B cell (primary cell): ENCODE results near the gene TTC39B. TPM values are rescaled to one million over a fixed set of nuclear protein-coding genes. Genes with fewer than 3 reads are reported as not detected.

Source experiments
- ATAC-seq: fragments of 200-7000 bp; cut with Tn5 transposase; one replicate; pipeline ENCODE4 v1.10.0; 2021; ENCODE audit warnings: low read depth, mild to moderate bottlenecking, moderate number of reproducible peaks, moderate library complexity
- CTCF ChIA-PET: fragments of 350-600 bp; sonication (Branson Sonifier 250); formaldehyde crosslinking; loops from one replicate; lab custom pipeline; 2021; ENCODE audit warnings: antibody characterized with exemption, inconsistent platforms; lab: Charles Lee
- POLR2A ChIA-PET: fragments of 350-600 bp; sonication (Branson Sonifier 250); formaldehyde crosslinking; loops from one replicate; lab custom pipeline; 2021; ENCODE audit warnings: antibody characterized with exemption; lab: Charles Lee
- DNase-seq: peaks from one replicate; pipeline ENCODE4 v3.0.0; 2013
- H2AFZ ChIP-seq: 2 replicates; pipeline ENCODE4 v1.6.1; 2012; ENCODE audit warnings: mild to moderate bottlenecking, low read depth, low read length; ENCODE audit not compliant: insufficient read depth, poor library complexity, severe bottlenecking
- H3K27ac ChIP-seq, 2 donors: 1 replicate in 1 of 2; 2 replicates in 1 of 2; pipeline ENCODE4 v1.5.1; 2012 to 2013; ENCODE audit warnings: low read length in 2 of 2, mild to moderate bottlenecking in 2 of 2, moderate library complexity in 1 of 2
- H3K27me3 ChIP-seq, 4 experiments: fragments of 200-600 bp in 1 of 4; sonication (generic) in 1 of 4; replicated peaks in 1 of 4; 1 replicate in 2 of 4; 2 replicates in 2 of 4; pipeline versions ENCODE4 v1.6.1 to v1.7.0; 2013 to 2016; ENCODE audit warnings: low read length in 3 of 4, mild to moderate bottlenecking in 2 of 4, mixed read lengths in 1 of 4, moderate library complexity in 1 of 4; ENCODE audit not compliant: insufficient read depth in 4 of 4, control insufficient read depth in 3 of 4; ENCODE audit errors: control extremely low read depth in 1 of 4
- H3K36me3 ChIP-seq, 2 experiments: replicated peaks in 1 of 2; 1 replicate in 1 of 2; 2 replicates in 1 of 2; pipeline versions ENCODE4 v1.6.1 to v1.7.1; 2013; ENCODE audit warnings: low read length in 1 of 2; ENCODE audit not compliant: insufficient read depth in 2 of 2, control insufficient read depth in 1 of 2; ENCODE audit errors: control extremely low read depth in 1 of 2, extremely low read depth in 1 of 2
- H3K4me1 ChIP-seq, 2 donors: fragments of 200-600 bp in 1 of 2; sonication (generic) in 1 of 2; 1 replicate in 1 of 2; 2 replicates in 1 of 2; pipeline versions ENCODE4 v1.5.1 to v1.6.1; 2013 to 2017; ENCODE audit warnings: low read length in 2 of 2; ENCODE audit not compliant: control insufficient read depth in 2 of 2, insufficient read depth in 2 of 2
- H3K4me2 ChIP-seq: replicated peaks from 2 replicates; pipeline ENCODE3; 2012; ENCODE audit warnings: mild to moderate bottlenecking, low read depth, low read length; ENCODE audit not compliant: poor library complexity, severe bottlenecking
- H3K4me3 ChIP-seq, 5 experiments: fragments of 200-600 bp in 1 of 5; sonication (generic) in 1 of 5; 1 replicate in 3 of 5; 2 replicates in 2 of 5; pipeline versions ENCODE4 v1.5.1 to v1.7.0; 2011 to 2016; ENCODE audit warnings: low read length in 4 of 5, mild to moderate bottlenecking in 4 of 5, low read depth in 2 of 5, control low read depth in 1 of 5, moderate library complexity in 1 of 5; ENCODE audit not compliant: insufficient read depth in 1 of 5; ENCODE audit errors: control extremely low read depth in 1 of 5, extremely low read depth in 1 of 5
- H3K79me2 ChIP-seq: fragments of 200-600 bp; sonication (generic); one replicate; pipeline ENCODE4 v1.6.0; 2016; ENCODE audit warnings: low read length; ENCODE audit not compliant: control insufficient read depth, insufficient read depth
- H3K9ac ChIP-seq: fragments of 200-600 bp; sonication (generic); 2 replicates; pipeline ENCODE4 v1.6.1; 2017; ENCODE audit warnings: mild to moderate bottlenecking, low read length, moderate library complexity
- H3K9me3 ChIP-seq, 3 donors: one replicate each; pipeline versions ENCODE4 v1.6.1 to v1.7.1; 2013; ENCODE audit warnings: low read length in 2 of 3; ENCODE audit not compliant: control insufficient read depth in 2 of 3, insufficient read depth in 1 of 3; ENCODE audit errors: control extremely low read depth in 1 of 3
- H4K20me1 ChIP-seq: 2 replicates; pipeline ENCODE4 v1.6.0; 2012; ENCODE audit warnings: mild to moderate bottlenecking, low read length; ENCODE audit not compliant: insufficient read depth, control insufficient read depth, poor library complexity, severe bottlenecking
- H3K27ac Mint-ChIP-seq: one replicate; pipeline ENCODE4 v1.8.0; 2021; ENCODE audit warnings: mixed read lengths
- H3K27me3 Mint-ChIP-seq: one replicate; pipeline ENCODE4 v1.8.0; 2021; ENCODE audit warnings: mixed read lengths
- H3K4me1 Mint-ChIP-seq: one replicate; pipeline ENCODE4 v1.8.0; 2021; ENCODE audit warnings: mixed read lengths
- H3K4me3 Mint-ChIP-seq: one replicate; pipeline ENCODE4 v1.8.0; 2021; ENCODE audit warnings: mixed read lengths
- H3K9me3 Mint-ChIP-seq: one replicate; pipeline ENCODE4 v1.8.0; 2022; ENCODE audit warnings: mixed read lengths; ENCODE audit not compliant: insufficient read depth
- EZH2 ChIP-seq: IDR thresholded peaks from 2 replicates; pipeline ENCODE4 v1.6.1; 2012; ENCODE audit warnings: borderline replicate concordance, low read depth, mild to moderate bottlenecking, moderate library complexity, low read length; ENCODE audit not compliant: insufficient read depth, poor library complexity, severe bottlenecking
- WGBS: methylation state at CpG from one replicate; pipeline ENCODE4 v1.1.5; 2013; ENCODE audit warnings: missing lambda C conversion rate; ENCODE audit not compliant: insufficient coverage; 5-methylcytosine and 5-hydroxymethylcytosine counted together
- intact Hi-C: fragments of 100-400 bp; cut with micrococcal nuclease; formaldehyde crosslinking; loops from one replicate; pipeline ENCODE4 v1.10.0; 2022
- polyA plus RNA-seq: library from polyadenylated mRNA; depleted of rRNA; stranded (reverse); fragments of >200 nt; gene quantifications from 2 replicates; pipeline ENCODE4 v1.2.3, GENCODE V29; 2012
- total RNA-seq, 2 donors: library from RNA; stranded (reverse); fragments of 120-200 nt in 1 of 2; gene quantifications; 1 replicate in 1 of 2; 2 replicates in 1 of 2; pipeline versions ENCODE4 v1.2.3 to v1.2.4, GENCODE V29; 2013 to 2022
- TF ChIP-seq, protein P1 (sequence below): fragments of 200-600 bp; IDR thresholded peaks from one replicate; pipeline ENCODE4 v1.8.0; 2022; ENCODE audit warnings: antibody characterized with exemption, mild to moderate bottlenecking

Gene TTC39B
- total and polyA plus RNA-seq, 2 donors (not counting 1 experiment from before 2014, with no cell fraction given) = 2.0 to 3.6 TPM

DNA sequence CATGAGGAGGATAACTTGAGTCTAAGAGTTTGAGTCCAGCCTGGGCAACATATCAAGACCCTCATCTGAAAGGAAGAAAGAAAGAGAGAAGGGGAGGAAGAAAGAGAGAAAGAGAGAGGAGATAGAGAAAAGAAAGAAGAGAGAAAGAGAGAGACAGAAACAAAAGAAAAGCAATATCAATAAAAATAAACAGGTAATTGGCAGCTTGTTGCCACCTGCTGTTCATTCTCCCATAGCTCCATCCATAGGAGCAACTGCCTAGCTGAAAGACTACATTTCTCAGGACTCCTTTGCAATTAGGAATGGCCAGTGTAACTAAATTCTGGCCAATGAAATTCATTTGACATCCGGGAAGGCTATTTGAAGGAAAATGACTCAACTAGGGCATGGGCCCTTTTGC is 4.6 kb upstream of the TTC39B start:
- no peak overlapping the region for H2AFZ ChIP-seq
- Mint-ChIP-seq H3K27me3 (peaks cover 9% of the 10 kb centered on the region), H3K9me3 (no peaks in the 10 kb centered on the region), H3K27ac (no peak overlapping the region), H3K4me1 (peaks cover 6% of the 10 kb centered on the region), H3K4me3 (no peak overlapping the region)
- no peaks in the 10 kb centered on the region for H3K36me3 ChIP-seq
- no peak for DNase-seq
- H3K27ac ChIP-seq = no peak overlapping the region
- H4K20me1 ChIP-seq = no peaks in the 10 kb centered on the region
- intact Hi-C loops = no loop called here
- no peak overlapping the region for H3K4me3 ChIP-seq
- no peak for ATAC-seq
- TF ChIP-seq EZH2 = no peak
- TF ChIP-seq, protein P1, sequence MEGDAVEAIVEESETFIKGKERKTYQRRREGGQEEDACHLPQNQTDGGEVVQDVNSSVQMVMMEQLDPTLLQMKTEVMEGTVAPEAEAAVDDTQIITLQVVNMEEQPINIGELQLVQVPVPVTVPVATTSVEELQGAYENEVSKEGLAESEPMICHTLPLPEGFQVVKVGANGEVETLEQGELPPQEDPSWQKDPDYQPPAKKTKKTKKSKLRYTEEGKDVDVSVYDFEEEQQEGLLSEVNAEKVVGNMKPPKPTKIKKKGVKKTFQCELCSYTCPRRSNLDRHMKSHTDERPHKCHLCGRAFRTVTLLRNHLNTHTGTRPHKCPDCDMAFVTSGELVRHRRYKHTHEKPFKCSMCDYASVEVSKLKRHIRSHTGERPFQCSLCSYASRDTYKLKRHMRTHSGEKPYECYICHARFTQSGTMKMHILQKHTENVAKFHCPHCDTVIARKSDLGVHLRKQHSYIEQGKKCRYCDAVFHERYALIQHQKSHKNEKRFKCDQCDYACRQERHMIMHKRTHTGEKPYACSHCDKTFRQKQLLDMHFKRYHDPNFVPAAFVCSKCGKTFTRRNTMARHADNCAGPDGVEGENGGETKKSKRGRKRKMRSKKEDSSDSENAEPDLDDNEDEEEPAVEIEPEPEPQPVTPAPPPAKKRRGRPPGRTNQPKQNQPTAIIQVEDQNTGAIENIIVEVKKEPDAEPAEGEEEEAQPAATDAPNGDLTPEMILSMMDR = no peak
- no CpG with 5 or more reads among the region's 1 CpG for WGBS
- H3K9ac ChIP-seq = no peak overlapping the region
- no peaks in the 10 kb centered on the region for H3K9me3 ChIP-seq
- H3K4me2 ChIP-seq = no peak overlapping the region
- POLR2A ChIA-PET = no interaction called here
- no peaks in the 10 kb centered on the region for H3K27me3 ChIP-seq
- H3K4me1 ChIP-seq = peaks cover 3 to 5% of the 10 kb centered on the region in 2 donors
- CTCF ChIA-PET = interaction anchor here (1.2 to 3.8 kb wide), 5 partner anchors 28 to 99 kb away, joined by 3 to 14 read pairs (median 5); no protein-coding TSS in a partner anchor
- no peaks in the 10 kb centered on the region for H3K79me2 ChIP-seq

DNA sequence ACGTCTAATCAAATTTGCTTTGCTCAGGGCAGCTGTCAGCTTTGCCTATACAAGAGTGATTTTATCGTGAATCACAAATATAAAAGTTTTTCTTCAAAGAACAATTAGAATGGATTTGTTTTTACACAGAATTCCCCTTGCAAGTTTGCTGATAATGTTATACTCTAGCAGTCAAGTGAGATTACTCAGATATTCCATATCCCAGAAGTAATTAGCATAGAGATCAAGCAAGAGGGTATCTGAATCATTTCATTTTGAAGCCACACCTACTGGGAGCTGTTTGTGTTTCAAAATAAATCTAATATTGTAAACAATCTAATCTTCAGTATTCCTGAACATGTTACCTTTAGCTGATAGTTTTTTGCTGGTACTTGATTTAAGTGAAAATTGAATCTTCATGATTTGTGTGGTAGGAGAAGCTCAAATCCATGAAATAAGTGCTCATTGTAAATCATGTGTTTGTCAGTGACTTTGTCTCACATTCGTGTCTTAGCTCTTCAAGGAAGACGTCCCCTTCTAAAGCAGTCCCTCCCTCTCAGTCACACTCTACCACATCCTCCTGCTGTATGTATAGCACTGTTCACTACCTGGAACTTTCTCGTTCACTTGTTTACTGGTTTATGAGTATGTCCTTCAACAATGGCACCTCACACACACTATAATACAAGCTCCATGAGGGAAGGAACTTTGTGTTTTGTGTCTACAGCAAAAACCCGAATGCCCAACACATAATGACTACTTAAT is 3.3 kb upstream of the TTC39B start:
- no CpG with 5 or more reads among the region's 6 CpGs for whole genome bisulfite sequencing
- no peaks in the 10 kb centered on the region for H3K27me3 ChIP-seq
- no peaks in the 10 kb centered on the region for H3K79me2 ChIP-seq
- no peaks in the 10 kb centered on the region for H4K20me1 ChIP-seq
- ATAC-seq (no peak), DNase-seq (no peak)
- Mint-ChIP-seq H3K9me3 (no peaks in the 10 kb centered on the region), H3K4me1 (peaks cover 18% of the 10 kb centered on the region), H3K4me3 (no peak overlapping the region), H3K27me3 (peaks cover 9% of the 10 kb centered on the region), H3K27ac (no peak overlapping the region)
- H3K4me1 ChIP-seq = peaks cover 12 to 19% of the 10 kb centered on the region in 2 donors
- no peak overlapping the region for H3K27ac ChIP-seq
- no peak overlapping the region for H3K4me3 ChIP-seq
- CTCF ChIA-PET = interaction anchor here (1.1 to 3.8 kb wide), 4 partner anchors 17 to 36 kb away, joined by 3 to 14 read pairs (median 6); no protein-coding TSS in a partner anchor
- H3K4me2 ChIP-seq = no peak overlapping the region
- no peak for TF ChIP-seq EZH2
- TF ChIP-seq, protein P1 = no peak
- POLR2A ChIA-PET = no interaction called here
- no peak overlapping the region for H2AFZ ChIP-seq
- H3K9ac ChIP-seq = no peak overlapping the region
- no peaks in the 10 kb centered on the region for H3K36me3 ChIP-seq
- intact Hi-C loops = no loop called here
- no peaks in the 10 kb centered on the region for H3K9me3 ChIP-seq
